Measurements from ENCODE around the gene IGHMBP2.

The IGHMBP2 gene

DNA sequence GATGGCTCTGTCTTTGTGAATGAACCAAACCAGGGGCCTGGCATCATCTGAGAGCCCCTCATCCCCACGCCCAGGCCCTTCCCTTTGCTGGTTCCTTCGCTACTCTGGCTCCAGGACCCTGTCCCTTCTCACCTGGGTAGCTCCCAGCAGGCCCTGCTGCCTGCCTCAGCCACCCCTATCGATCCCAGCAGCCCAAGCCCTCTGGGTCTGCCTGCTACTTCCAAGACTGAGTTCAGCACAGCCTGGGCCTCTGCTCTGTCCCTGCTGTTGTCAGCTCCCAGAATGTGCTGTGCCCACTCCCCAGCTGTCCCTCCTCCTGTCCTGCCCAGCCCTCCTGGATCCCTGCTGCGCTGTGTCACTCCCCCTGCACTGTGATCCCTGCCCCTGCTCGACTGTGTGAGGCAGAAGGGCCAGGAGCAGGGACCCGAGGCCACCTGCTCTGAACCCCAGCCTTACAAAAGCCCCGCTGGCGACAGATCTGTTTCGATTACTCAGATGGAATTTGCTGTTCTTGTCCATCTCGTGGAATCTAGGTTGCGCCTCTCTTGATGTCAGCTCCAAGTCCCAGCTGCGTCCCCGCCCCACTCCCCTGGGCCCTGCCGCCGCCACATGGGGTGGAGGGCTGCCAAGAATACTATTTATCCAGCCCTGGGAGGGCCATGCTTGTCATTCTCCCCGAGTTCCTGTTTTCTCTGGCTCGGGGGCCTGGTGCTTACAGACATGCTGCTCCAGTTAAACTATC lies 13.0 kb upstream of the IGHMBP2 start:
- no peak for DNase-seq

DNA sequence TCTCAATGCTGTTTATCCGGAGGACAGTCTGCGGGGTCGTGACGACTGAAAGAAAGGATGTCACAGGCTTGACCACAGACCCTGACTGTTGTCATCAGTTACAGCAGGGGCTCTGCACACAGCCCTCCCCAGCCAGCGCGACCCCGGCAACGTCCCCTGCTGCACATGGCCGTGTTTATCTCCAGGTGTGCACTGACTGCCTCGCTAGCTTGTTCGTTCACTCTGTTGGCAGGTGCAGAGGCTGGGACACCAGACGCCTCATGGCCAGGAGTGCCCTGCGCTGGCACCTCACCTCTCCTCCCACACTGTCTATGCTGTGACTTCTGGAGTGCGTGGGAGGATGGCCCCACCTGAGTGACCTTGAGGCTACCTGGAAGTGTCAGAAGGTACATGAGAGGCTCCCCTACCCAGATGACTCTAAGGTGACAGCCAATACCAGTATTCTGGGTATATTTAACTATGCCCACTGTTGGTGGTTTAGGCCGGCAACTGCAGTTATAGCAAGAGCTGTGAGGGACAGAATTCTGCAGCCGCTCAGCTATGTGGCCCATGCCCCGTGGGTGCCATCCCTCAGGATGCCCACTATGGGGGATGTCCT lies 12.2 kb upstream of the IGHMBP2 start:
- DNase-seq, result no peak

DNA sequence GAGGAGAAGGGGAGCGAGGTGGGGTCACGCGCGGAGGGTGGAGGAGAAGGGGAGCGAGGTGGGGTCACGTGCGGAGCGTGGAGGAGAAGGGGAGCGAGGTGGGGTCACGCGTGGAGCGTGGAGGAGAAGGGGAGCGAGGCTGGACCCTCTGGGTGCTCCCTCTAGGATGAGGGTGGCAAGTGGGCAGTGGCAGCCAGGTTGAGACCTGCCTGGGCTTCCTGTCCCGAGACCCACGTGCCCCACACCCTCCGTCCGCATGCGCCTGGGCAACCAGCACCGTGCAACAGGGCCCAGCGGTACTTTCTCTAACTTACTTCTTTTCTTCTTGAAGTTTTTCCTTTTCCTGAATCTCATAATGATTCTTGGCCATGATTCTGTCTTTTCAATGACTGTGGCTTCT lies 11.1 kb upstream of the IGHMBP2 start:
- no peak for DNase-seq

DNA sequence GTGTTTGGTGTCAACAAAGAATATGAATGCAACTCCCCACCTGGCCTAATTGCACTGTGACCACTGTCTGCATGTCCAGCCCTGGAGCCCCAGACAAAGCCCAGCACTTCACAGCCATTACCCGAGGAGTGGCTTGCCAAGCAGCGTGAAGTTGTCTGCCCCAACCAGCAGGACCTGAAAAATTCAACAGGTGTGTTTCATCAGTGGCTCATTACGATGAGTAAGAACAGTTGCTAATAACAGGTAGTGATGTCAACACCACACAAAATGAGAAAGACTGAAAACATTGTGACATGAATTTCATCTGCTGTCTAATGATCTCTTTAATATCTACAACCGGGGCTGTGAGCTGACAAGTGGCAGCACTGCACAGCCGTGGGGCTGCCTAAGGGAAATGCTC lies 10.4 kb upstream of the IGHMBP2 start:
- DNase-seq, result no peak

DNA sequence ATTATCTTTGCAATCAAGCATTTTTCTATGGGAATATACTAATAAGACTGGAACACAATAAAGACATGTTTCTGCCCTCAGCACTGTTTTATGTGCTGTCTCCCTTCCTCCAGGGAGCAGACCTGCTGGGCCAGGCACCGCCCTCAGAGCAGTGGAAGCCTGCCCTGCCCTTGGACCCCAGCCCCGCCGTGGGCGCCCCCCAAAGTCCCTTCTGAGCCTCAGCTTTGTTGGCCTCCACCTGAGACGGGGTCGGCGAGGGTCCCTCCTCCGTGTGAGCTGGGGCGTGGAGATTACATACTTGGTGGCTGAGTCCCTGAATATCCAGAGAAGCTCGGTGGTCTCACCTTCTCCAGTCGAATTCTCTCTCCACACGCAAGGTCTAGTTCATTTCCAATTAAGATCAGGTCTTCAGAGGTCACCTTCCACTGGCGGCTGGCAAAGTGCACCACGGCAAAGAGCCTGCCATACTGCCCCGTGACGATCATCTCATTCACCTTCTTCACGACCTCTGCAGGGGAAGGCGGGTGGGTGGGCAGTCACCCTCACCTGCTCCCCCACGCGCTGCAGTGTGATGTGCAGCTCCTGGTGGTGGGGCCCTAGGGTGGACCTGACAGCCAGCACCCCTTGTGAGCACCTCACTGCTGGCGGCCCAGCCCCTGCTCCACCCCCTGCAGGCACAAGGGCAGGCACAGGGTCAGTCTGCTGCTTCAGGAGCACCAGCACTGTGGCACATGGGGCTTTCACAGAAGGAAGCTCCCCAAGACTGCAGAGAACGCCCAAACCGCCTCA lies 7.3 kb upstream of the IGHMBP2 start:
- no peak for DNase-seq

DNA sequence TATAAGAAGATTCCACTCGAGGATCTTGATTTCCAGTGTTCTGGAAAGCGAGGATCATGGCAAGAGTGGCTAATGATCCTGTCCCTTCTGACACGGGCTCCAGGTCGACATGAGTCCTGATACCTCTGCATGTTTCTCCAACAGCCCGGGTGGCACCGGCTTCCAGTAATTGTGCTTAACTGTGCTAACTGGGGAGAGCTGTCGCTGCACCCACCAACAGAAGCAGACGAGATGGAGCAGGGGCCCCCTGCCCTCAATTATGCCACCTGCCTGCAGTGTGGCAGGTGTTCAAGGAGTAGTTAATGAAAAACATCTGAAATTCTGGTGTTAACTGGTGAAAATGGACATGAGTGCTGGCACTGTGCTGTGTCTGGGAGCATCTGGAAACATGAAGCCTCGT lies 6.2 kb upstream of the IGHMBP2 start:
- DNase-seq, result no peak

DNA sequence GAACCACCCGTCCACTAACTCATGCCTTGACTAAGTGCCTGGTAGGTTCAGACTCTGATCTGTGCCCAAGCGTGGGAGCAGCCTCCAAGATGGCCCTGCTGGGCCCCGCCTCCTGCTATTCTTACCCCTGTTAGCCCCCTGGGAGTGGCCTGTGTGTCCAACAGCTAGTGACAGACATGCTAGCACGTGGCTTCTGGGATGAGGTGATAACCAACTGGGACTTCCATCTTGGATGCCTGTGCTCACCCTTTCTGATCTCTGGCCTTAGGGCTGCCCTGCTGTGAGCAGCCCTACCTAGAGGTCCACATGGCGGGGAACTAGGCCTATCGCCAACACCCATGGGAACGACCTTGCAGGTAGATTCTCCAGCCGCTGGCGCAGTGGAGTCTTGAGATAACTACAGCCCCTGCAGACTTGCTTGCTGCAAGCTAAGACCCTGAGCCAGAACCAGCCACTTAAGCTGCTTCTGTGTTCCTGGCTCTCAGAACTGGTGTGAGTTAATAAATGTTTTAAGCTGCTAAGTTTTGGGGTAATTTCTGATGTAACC lies 2.8 kb upstream of the IGHMBP2 start:
- DNase-seq, result no peak

DNA sequence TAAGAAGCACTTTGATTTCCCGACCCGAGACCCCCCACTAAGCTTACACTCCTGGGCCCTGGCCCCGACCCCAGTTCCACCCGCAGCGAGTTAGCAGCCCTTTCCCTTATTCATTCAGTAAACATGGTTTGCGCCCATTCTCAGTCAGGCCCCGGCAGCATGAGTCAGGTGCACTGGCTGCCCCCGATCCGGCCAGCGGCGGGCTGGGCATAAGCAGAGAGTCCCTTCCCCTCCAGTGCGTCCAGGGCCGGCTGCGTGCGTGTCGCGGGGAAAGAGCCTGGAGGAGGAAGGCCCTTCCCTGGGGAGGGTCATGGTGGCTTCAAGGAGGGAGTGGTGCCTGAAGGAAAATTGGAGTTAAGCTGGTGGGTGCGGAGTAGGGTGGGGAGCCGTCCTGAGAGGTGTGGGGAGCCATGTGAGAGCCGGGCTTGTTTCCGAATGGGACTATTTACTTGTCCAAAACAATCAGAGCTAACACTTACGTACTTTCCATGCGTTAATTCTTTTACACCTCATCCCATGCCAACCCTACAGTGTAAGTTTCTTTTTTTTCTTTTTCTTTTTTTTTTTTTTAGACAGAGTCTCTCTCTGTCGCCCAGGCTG lies 657 bp downstream of the IGHMBP2 start:
- DNase-seq, result no peak

DNA sequence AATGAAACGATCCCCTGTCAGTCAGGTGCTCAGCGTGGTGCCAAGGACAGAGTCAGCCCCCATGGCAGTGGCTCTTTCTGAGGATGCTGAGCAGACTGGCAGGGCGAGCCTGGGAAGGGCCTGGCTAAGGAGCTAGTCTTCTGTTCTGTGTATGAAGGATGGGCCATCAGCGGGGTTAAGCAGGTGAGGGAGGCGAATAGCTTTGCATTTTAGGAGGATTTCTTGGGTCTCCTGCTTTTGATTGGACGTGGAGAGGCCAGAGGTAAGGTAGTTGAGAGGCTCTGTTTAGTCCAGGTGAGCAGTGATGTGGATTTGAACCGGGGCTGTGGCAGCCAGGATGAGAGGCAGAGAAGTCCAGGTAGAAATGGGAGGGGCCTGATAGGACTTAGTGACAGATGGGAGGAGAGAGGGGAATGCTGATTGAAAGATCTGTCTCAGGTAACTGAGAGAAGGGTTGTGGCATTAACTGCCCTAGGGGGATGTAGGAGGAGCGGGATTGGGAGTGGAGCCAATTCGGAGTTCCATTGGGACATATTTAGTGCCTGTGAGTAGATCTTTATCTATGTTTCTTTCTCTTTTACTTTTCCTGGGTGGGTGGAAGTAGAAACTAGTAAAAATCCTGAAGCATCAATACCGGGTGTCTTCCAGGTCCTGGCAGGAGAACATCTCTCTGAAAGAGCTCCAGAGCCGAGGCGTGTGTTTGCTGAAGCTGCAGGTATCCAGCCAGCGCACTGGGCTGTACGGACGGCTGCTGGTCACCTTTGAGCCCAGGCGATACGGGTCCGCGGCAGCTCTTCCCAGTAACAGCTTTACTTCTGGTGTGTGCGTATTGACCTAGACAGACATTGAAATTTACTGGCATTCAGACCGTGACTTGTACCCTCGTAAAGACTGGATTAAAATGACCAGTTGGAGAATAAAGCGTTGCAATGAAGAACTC lies 2.0 kb downstream of the IGHMBP2 start:
- DNase-seq, result no peak

DNA sequence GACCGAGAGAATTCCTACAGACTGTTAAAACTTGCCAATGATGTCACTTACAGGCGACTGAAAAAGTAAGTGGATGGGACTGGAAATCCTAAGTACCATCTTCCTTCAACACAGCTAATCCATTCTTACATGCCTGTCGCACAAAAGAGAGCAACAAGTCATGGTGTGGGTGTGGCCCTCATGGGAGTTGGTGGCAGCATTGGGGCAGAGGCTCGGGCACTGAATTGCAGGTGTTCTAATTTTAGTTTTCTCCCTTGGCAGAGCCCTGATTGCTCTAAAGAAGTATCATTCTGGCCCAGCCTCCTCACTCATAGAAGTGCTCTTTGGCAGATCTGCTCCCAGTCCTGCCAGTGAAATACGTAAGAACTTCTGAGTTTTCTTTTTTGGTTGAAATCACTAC lies 4.6 kb downstream of the IGHMBP2 start:
- no peak for DNase-seq

DNA sequence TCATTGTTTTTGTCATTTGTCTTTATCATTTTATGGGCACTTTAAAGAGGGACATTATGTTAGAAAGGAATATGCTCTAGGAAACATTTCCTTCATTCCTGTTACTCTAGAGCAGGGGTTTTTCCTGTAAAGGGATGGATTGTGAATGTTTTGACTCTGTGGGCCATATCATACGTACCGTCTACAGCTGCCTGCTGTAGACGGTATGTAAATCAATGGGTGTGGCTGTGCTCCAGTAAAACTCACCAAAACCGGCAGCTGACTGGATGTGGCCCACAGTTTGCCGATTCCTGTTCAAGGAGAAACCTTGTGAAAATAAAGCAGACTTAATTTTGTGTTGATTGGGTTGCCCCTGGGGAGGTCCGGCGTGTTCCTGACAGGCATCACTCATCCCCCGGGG lies 7.3 kb downstream of the IGHMBP2 start:
- no peak for DNase-seq

DNA sequence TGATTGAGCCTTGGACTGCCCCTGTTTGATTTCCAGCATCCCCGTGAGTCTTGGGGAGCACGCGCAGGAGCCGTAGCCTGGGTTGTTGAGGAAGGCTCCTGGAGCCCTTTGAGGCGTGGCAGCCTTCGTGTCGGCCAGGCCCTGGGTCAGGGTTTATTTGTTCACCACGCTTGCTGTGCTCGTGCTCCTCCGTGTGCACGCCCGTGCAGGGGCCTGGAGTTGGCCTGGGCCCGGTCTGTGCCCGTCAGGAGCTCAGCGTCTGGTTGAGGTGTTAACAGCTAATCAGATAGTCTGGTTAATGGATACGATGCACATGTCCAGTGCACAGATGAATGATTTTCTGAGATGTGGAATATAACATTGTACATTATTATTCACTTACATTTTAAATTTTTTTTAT lies 8.0 kb downstream of the IGHMBP2 start:
- no peak for DNase-seq

DNA sequence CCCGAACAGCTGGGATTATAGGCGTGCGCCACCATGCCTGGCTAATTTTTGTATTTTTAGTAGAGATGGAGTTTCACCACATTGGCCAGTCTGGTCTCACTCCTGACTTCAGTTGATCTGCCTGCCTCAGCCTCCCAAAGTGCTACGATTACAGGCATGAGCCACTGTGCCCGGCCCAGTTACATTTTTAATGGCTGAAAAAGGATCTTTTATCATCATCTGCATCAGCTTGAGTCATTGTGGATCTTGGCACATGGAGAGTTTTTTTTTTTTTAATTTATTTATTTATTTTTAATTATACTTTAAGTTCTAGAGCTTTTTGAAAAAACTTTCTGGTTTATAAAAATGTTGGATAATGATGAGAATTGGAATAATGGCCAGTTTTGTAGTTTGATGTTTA lies 8.6 kb downstream of the IGHMBP2 start:
- DNase-seq, result no peak

DNA sequence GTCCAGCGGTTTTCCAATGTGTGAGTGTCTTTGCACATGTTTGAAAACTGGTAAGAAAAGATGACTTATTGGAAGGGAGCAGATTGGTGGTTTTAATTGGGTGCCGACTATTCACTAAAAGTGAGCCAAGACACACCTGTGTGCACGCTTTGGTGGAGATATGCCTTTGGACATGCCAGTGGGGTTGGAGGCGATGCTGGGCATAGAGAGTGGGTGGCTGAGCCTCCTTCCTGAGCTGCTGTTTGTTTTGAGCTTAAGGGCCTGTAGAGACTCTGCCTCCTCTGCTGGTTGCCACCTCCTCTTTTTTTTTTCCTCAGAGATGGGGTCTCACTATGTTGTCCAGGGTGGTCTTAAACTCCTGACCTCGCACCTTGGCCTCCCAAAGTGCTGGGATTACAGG lies 9.5 kb downstream of the IGHMBP2 start:
- DNase-seq, result no peak

DNA sequence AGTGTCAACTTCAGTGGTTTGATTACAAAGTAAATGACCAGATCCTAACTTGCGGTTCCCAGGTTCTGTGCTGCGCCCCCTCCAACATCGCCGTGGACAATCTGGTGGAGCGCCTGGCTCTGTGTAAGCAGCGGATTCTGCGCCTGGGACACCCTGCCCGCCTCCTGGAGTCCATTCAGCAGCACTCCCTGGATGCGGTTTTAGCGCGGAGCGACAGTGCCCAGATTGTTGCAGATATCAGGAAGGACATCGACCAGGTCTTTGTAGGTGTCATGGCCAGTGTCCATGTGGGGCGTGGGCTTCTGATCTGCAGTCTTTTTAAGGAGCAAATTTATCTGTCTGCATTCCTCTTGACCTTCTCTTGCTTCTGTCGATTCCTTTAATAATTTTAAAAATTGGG lies 11.1 kb downstream of the IGHMBP2 start:
- no peak for DNase-seq

DNA sequence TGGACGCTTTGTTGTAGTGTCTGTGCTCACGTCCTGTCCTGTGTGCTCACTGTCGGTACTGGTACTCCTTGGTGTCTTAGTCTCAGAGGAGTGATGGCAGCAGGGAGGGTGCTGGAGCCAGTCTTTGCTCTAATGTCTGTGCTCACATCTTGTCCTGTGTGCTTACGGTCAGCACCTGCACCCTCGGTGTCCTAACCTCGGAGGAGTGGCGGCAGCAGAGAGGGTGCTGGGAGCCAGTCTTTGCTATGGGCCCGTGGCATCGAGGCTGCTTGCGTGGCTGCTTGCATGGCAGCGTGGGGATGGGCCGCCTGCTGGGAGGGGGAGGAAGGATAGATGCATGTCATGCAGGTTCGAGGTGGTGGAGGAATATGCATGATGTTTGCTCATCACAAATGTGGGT lies 12.7 kb downstream of the IGHMBP2 start:
- no peak for DNase-seq

DNA sequence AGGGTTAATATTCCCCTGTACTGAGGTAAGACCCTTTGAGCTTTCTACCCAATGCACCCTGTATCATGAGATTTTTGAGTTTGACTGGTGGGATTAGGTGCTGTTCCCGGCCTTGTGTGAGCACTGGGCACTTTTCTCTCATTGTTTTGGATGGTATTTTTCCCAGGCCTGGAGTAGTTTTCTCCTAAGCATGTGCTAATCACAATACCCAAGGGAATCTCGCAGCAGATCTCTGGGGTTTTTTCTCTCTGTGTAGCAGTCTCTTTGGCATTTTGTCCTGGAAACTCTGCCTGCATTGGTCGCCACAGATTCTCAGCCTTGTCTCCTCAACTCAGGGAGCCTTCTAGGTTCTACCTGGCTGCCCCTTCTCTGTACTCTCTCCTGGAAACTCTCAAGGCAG lies 19.9 kb downstream of the IGHMBP2 start:
- no peak for DNase-seq

DNA sequence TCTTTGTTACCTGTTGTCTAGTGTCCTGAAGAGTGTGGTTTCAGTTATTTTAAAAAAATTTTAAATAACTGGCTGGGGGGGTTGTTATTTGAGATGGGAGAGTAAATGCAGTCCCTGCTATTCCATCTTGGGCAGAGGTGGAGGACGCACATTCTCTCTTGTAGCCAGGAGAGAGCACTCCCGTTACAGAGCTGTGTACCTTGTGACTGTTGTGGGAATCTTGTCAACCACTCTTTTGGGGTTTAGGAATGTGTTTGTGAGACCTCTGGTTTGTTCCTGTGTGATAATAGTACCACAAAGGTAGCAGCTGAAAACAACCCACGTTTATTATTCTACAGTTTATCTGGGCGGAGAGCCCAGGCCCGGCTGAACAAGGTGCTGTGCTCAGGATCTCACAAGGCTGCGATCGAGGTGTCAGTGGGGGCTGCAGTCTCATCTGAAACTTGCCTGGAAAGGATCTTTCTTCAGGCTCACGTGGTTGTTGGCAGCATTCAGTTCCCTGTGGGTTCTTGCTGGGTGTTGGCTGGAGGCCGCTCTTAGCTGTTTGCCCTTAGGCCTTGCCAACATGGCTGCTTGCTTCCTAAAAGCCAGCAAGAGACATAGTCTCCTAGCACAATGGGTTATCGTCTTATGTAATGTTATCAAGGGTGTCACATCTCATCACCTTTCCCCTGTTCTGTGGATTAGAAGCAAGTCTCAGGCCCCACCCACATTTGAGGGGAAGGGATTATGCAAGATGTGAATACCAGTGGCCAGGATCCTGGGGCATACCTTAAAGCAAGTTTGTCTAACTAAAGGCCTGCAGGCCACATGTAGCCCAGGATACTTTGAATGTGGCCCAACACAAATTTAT lies 20.6 kb downstream of the IGHMBP2 start:
- DNase-seq, result no peak

DNA sequence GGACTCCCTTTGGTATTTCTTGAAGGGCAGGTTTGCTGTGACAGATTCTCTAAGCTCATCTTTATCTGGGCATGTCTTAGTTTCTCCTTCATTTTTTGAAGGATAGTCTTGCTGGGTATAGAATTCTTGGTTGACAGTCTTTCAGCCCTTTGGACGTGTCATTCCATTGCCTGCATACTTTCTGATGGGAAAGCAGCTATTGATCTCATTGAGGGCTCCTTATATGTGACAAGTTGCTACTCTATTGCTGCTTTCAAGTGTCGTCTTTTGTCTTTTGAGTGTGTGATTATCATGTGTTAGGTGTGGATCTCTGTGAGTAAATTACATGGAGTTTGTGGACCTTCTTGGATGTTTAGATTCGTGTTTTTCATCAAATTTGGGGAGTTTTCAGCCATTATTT lies 21.9 kb downstream of the IGHMBP2 start:
- no peak for DNase-seq

DNA sequence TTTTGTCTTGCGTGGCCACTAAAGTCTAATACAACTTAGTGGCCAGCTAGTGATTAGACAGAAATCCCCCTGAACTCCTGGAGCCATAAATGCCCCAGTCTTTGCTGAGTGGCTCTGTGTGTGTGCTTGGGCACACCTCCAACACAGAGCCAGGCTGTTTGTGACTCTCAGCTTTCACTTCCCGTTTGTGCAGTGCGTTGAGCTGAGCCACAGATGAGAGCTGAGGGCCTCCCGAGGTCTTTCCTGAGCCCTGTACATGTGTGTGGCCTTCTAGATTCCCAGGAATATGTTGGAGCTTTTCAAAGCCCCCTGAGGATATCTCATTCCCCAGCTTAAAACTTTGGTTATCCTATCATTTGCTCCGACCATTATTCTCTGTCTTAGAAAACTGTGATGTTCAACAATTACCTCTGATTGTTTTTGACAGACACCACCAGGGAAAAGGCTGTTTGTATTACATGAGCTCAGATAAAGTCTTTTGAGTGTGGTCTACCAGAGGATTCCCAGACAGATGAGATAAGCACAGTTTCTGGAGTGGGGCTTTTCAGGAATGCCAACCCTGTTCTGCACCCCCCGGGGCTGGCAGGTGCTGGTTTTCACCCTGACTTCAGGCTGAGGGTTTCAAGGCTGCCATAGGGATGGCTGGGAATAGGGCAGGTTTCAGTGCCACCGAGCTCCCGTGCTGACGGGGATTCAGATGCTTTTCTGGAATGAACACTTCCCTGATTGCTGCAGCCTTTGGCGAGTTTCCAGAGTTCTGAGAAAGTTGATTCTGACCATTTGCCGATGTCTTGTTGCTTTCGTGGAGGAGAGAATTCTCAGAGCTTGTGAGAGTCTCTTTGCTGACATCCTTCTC lies 23.8 kb downstream of the IGHMBP2 start:
- no peak for DNase-seq
